ENCODE data around the gene PTPRCAP. TPM values are rescaled to one million over a fixed set of nuclear protein-coding genes. Genes with fewer than 3 reads are reported as not detected.

Gene PTPRCAP
- total RNA-seq, 1 donor from 2014 or later, result 2.3 TPM

- Mint-ChIP-seq H3K4me1 (ENCODE audit: low read depth) (peaks cover 9% of the 10 kb centered on the region), H3K4me3 (ENCODE audit: low read depth) (peak overlapping the region; percentile 17), H3K27me3 (peaks cover 2% of the 10 kb centered on the region), H3K36me3 (ENCODE audit: insufficient read depth) (no peaks in the 10 kb centered on the region), H3K9me3 (ENCODE audit: low read depth) (no peaks in the 10 kb centered on the region), H3K27ac (no peak overlapping the region)
- TF ChIP-seq, protein P1, sequence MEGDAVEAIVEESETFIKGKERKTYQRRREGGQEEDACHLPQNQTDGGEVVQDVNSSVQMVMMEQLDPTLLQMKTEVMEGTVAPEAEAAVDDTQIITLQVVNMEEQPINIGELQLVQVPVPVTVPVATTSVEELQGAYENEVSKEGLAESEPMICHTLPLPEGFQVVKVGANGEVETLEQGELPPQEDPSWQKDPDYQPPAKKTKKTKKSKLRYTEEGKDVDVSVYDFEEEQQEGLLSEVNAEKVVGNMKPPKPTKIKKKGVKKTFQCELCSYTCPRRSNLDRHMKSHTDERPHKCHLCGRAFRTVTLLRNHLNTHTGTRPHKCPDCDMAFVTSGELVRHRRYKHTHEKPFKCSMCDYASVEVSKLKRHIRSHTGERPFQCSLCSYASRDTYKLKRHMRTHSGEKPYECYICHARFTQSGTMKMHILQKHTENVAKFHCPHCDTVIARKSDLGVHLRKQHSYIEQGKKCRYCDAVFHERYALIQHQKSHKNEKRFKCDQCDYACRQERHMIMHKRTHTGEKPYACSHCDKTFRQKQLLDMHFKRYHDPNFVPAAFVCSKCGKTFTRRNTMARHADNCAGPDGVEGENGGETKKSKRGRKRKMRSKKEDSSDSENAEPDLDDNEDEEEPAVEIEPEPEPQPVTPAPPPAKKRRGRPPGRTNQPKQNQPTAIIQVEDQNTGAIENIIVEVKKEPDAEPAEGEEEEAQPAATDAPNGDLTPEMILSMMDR (IDR thresholded peaks at IDR 0.05; ENCODE audit: unreplicated experiment), result no peak
- DNase-seq (ENCODE audit: low spot score, unreplicated experiment), result no peak
Measured at GRCh38 chr11:67470337-67471002, 33.0 kb upstream of the PTPRCAP start.

- TF ChIP-seq, protein P1 (IDR thresholded peaks at IDR 0.05; ENCODE audit: unreplicated experiment), result no peak
- H3K4me3 Mint-ChIP-seq (ENCODE audit: low read depth), result peak overlapping the region; percentile 73
- peaks cover 12% of the 10 kb centered on the region for H3K4me1 Mint-ChIP-seq (ENCODE audit: low read depth)
- H3K9me3 Mint-ChIP-seq (ENCODE audit: low read depth), result no peaks in the 10 kb centered on the region
- H3K27me3 Mint-ChIP-seq, result peaks cover 2% of the 10 kb centered on the region
- DNase-seq (ENCODE audit: low spot score, unreplicated experiment), result no peak
- peak overlapping the region; percentile 93 for H3K27ac Mint-ChIP-seq
- no peaks in the 10 kb centered on the region for H3K36me3 Mint-ChIP-seq (ENCODE audit: insufficient read depth)
Measured at GRCh38 chr11:67469508-67469811, 32.0 kb upstream of the PTPRCAP start.

GRCh38 chr11:67468759-67469507, 31.5 kb upstream of the PTPRCAP start, which contains the start of gene TMEM134:
TSS of gene TMEM134 (minus strand) at chr11:67469251. CDS start at chr11:67469192, 59 bp downstream.
- H3K4me1 Mint-ChIP-seq (ENCODE audit: low read depth), result peaks cover 12% of the 10 kb centered on the region
- TF ChIP-seq, protein P1 (IDR thresholded peaks at IDR 0.05; ENCODE audit: unreplicated experiment), result peak; percentile 49
- no peaks in the 10 kb centered on the region for H3K9me3 Mint-ChIP-seq (ENCODE audit: low read depth)
- peak within 1 kb of the TSS; percentile 73 for H3K4me3 Mint-ChIP-seq (ENCODE audit: low read depth)
- H3K27me3 Mint-ChIP-seq, result peaks cover 2% of the 10 kb centered on the region
- DNase-seq (ENCODE audit: low spot score, unreplicated experiment), result peak; percentile 90
- H3K27ac Mint-ChIP-seq, result peak within 1 kb of the TSS; percentile 93
- H3K36me3 Mint-ChIP-seq (ENCODE audit: insufficient read depth), result no peaks in the 10 kb centered on the region

- H3K9me3 Mint-ChIP-seq (ENCODE audit: low read depth), result no peaks in the 10 kb centered on the region
- peaks cover 12% of the 10 kb centered on the region for H3K4me1 Mint-ChIP-seq (ENCODE audit: low read depth)
- H3K4me3 Mint-ChIP-seq (ENCODE audit: low read depth), result peak overlapping the region; percentile 72
- TF ChIP-seq, protein P1 (IDR thresholded peaks at IDR 0.05; ENCODE audit: unreplicated experiment), result no peak
- H3K27me3 Mint-ChIP-seq, result peaks cover 2% of the 10 kb centered on the region
- DNase-seq (ENCODE audit: low spot score, unreplicated experiment), result no peak
- peak overlapping the region; percentile 70 for H3K27ac Mint-ChIP-seq
- no peaks in the 10 kb centered on the region for H3K36me3 Mint-ChIP-seq (ENCODE audit: insufficient read depth)
Measured at GRCh38 chr11:67468456-67468758, 30.9 kb upstream of the PTPRCAP start.

DNA sequence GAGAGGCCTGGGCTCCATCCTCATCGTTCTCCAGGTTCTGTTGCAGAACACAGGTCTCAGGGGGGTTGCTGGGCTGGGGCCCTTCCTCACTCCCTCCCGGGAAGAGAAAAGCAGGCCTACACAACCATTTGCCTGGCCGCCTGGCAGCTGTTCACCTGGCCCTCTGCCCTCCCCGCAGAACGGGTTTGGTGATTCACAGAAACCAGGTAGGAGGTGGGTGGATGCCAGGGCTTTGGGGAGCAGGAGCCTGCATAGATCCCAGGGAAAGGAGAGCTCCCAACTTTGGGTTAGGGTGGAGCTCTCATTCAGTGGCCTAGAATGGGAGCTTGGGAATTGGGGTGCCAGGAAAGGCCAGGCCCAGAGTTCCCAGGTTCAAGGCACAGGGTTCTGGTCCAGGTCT, 30.6 kb upstream of the PTPRCAP start:
- TF ChIP-seq, protein P1 (IDR thresholded peaks at IDR 0.05; ENCODE audit: unreplicated experiment), result no peak
- Mint-ChIP-seq H3K36me3 (ENCODE audit: insufficient read depth) (no peaks in the 10 kb centered on the region), H3K9me3 (ENCODE audit: low read depth) (no peaks in the 10 kb centered on the region), H3K4me1 (ENCODE audit: low read depth) (peaks cover 12% of the 10 kb centered on the region), H3K27ac (peak overlapping the region; percentile 70), H3K27me3 (peaks cover 2% of the 10 kb centered on the region), H3K4me3 (ENCODE audit: low read depth) (peak overlapping the region; percentile 72)
- DNase-seq (ENCODE audit: low spot score, unreplicated experiment), result no peak

All from progenitor cell of endocrine pancreas (in vitro differentiated cells).